DOHH2 (cell line): ENCODE results near the gene MAP2K3.
"Not testable (repeated sequence)": the region's sequence is repeated elsewhere in the genome, so short reads cannot be mapped to it uniquely, and the experiment has no call there.

Source experiments
- CTCF ChIP-seq: fragments of 200-600 bp; sonication (generic); IDR thresholded peaks from one replicate; pipeline ENCODE4 v1.5.1; 2014; ENCODE audit warnings: antibody characterized with exemption, mild to moderate bottlenecking, low read depth, low read length; ENCODE audit not compliant: poor library complexity, severe bottlenecking
- EZH2phosphoT487 ChIP-seq: fragments of 200-600 bp; sonication (generic); IDR thresholded peaks from 2 replicates; pipeline ENCODE4 v1.6.1; 2017; ENCODE audit warnings: borderline replicate concordance, mild to moderate bottlenecking, antibody characterized with exemption, low read length, moderate library complexity, mixed read lengths

GRCh38 chr17:21343061-21343949 lies 58.8 kb downstream of the MAP2K3 start:
- not testable (repeated sequence) for TF ChIP-seq CTCF, EZH2phosphoT487
